ENCODE measurements around the gene RPA3. TPM values are rescaled to one million over a fixed set of nuclear protein-coding genes. Genes with fewer than 3 reads are reported as not detected.

RPA3 gene
- total RNA-seq, 2 experiments from 2014 or later = 188 to 203 TPM

GRCh38 chr7:7671361-7671760 lies 47.0 kb downstream of the RPA3 start:
- H3K36me3 Mint-ChIP-seq (ENCODE audit: low read depth) = peaks cover 55% of the 10 kb centered on the region
- CTCF ChIA-PET = interaction anchor here (1.7 kb wide), 1 partner anchor 10 kb away, joined by 6 read pairs; no protein-coding TSS in a partner anchor

GRCh38 chr7:7670490-7670889 lies 47.9 kb downstream of the RPA3 start:
- ChIA-PET CTCF (interaction anchor here (1.7 kb wide), 1 partner anchor 10 kb away, joined by 6 read pairs; no protein-coding TSS in a partner anchor), POLR2A (interaction anchor here (1.5 kb wide), 1 partner anchor 31 kb away, joined by 4 read pairs; the partner anchor contains the start of gene UMAD1)
- H3K4me1 Mint-ChIP-seq (ENCODE audit: low read depth) = peaks cover 52% of the 10 kb centered on the region
- intact Hi-C loops (cut with micrococcal nuclease) = loop anchor here (10.0 kb wide), 1 partner anchor 184 kb away; no protein-coding TSS in a partner anchor
- H3K27me3 Mint-ChIP-seq = no peaks in the 10 kb centered on the region
- peaks cover 25% of the 10 kb centered on the region for H3K9me3 Mint-ChIP-seq
- no peak for DNase-seq
- no peak for TF ChIP-seq CTCF (IDR thresholded peaks at IDR 0.05)
- H3K36me3 Mint-ChIP-seq (ENCODE audit: low read depth) = peaks cover 49% of the 10 kb centered on the region
- H3K27ac Mint-ChIP-seq = peak overlapping the region; percentile 1
- ATAC-seq = no peak
- H3K4me3 Mint-ChIP-seq = no peak overlapping the region

More at GRCh38 chr7:7671361-7671760, 47.0 kb downstream of the RPA3 start:
- Mint-ChIP-seq H3K27me3 (no peaks in the 10 kb centered on the region), H3K9me3 (peaks cover 28% of the 10 kb centered on the region), H3K27ac (peak overlapping the region; percentile 88), H3K4me3 (no peak overlapping the region), H3K4me1 (ENCODE audit: low read depth) (peaks cover 50% of the 10 kb centered on the region)
- ATAC-seq (peak; percentile 11), DNase-seq (no peak)
- intact Hi-C loops (cut with micrococcal nuclease) = loop anchor here (10.0 kb wide), 1 partner anchor 183 kb away; no protein-coding TSS in a partner anchor
- POLR2A ChIA-PET = interaction anchor here (1.5 kb wide), 1 partner anchor 31 kb away, joined by 4 read pairs; the partner anchor contains the start of gene UMAD1
- no peak for TF ChIP-seq CTCF (IDR thresholded peaks at IDR 0.05)

GRCh38 chr7:7668706-7669105 lies 49.7 kb downstream of the RPA3 start:
- Mint-ChIP-seq H3K36me3 (ENCODE audit: low read depth) (peaks cover 43% of the 10 kb centered on the region), H3K4me3 (no peak overlapping the region), H3K27ac (no peak overlapping the region), H3K27me3 (no peaks in the 10 kb centered on the region), H3K9me3 (peaks cover 25% of the 10 kb centered on the region), H3K4me1 (ENCODE audit: low read depth) (peaks cover 50% of the 10 kb centered on the region)
- ChIA-PET CTCF (no interaction called here), POLR2A (interaction anchor here (0.6 to 1.0 kb wide), 3 partner anchors 12 to 65 kb away, joined by 3 to 4 read pairs (median 4); no protein-coding TSS in a partner anchor)
- no peak for TF ChIP-seq CTCF (IDR thresholded peaks at IDR 0.05)
- intact Hi-C loops (cut with micrococcal nuclease) = no loop called here
- ATAC-seq (no peak), DNase-seq (no peak)

- DNase-seq = no peak
- no peak overlapping the region for H3K27ac Mint-ChIP-seq
- no peak for TF ChIP-seq CTCF (IDR thresholded peaks at IDR 0.05)
- intact Hi-C loops (cut with micrococcal nuclease) = no loop called here
- ChIA-PET POLR2A (no interaction called here), CTCF (interaction anchor here (1.3 to 1.8 kb wide), 2 partner anchors 14 to 26 kb away, joined by 3 to 12 read pairs; no protein-coding TSS in a partner anchor)
- H3K4me1 Mint-ChIP-seq (ENCODE audit: low read depth) = peaks cover 43% of the 10 kb centered on the region
- no peaks in the 10 kb centered on the region for H3K27me3 Mint-ChIP-seq
- H3K9me3 Mint-ChIP-seq = peaks cover 17% of the 10 kb centered on the region
- H3K4me3 Mint-ChIP-seq = no peak overlapping the region
- ATAC-seq = no peak
- H3K36me3 Mint-ChIP-seq (ENCODE audit: low read depth) = peaks cover 30% of the 10 kb centered on the region
Observed at GRCh38 chr7:7667187-7667586, 51.2 kb downstream of the RPA3 start.

GRCh38 chr7:7665031-7665430 lies 53.4 kb downstream of the RPA3 start:
- Mint-ChIP-seq H3K27ac (no peak overlapping the region), H3K4me3 (no peak overlapping the region), H3K9me3 (peaks cover 10% of the 10 kb centered on the region), H3K27me3 (no peaks in the 10 kb centered on the region), H3K36me3 (ENCODE audit: low read depth) (peaks cover 22% of the 10 kb centered on the region), H3K4me1 (ENCODE audit: low read depth) (peaks cover 32% of the 10 kb centered on the region)
- ATAC-seq (no peak), DNase-seq (no peak)
- POLR2A ChIA-PET = interaction anchor here (2.4 kb wide), 1 partner anchor 25 kb away, joined by 6 read pairs; the partner anchor contains the start of gene UMAD1
- intact Hi-C loops (cut with micrococcal nuclease) = no loop called here
- CTCF ChIA-PET = no interaction called here
- TF ChIP-seq CTCF (IDR thresholded peaks at IDR 0.05) = no peak
